Measurements from ENCODE around the gene TEX12.
"Not testable (repeated sequence)": the region's sequence is repeated elsewhere in the genome, so short reads cannot be mapped to it uniquely, and the experiment has no call there.

- TF ChIP-seq CTCF (IDR thresholded peaks at IDR 0.05; ENCODE audit: low read length); EZH2 (optimal IDR thresholded peaks at IDR 0.05; ENCODE audit: low read depth, low read length); EZH2phosphoT487 (IDR thresholded peaks at IDR 0.05; ENCODE audit: low read length): not testable (repeated sequence)
Observed at GRCh38 chr11:112195113-112195512, 27.9 kb downstream of the TEX12 start.

All from MM.1S (cell line).